ENCODE data around the gene ARHGAP15. TPM values are rescaled to one million over a fixed set of nuclear protein-coding genes. Genes with fewer than 3 reads are reported as not detected.

ARHGAP15 gene
- total RNA-seq, 1 donor from 2014 or later, result not detected

GRCh38 chr2:143740431-143740830 is 611.2 kb downstream of the ARHGAP15 start:
- no peaks in the 10 kb centered on the region for H3K36me3 ChIP-seq (ENCODE audit: control insufficient read depth, insufficient read depth, low read length)
- no peak for TF ChIP-seq CTCF (IDR thresholded peaks at IDR 0.05; ENCODE audit: insufficient read depth, low read length, poor library complexity, severe bottlenecking)
- no peak overlapping the region for H3K4me3 ChIP-seq (ENCODE audit: low read depth, low read length)
- H3K27me3 ChIP-seq (ENCODE audit: control insufficient read depth, insufficient read depth, low read length), result no peaks in the 10 kb centered on the region
- no peak for DNase-seq (ENCODE audit: low read depth)

GRCh38 chr2:143741205-143741604 is 612.0 kb downstream of the ARHGAP15 start:
- no peak for DNase-seq (ENCODE audit: low read depth)
- Histone ChIP-seq H3K27me3 (ENCODE audit: control insufficient read depth, insufficient read depth, low read length) (no peaks in the 10 kb centered on the region), H3K36me3 (ENCODE audit: control insufficient read depth, insufficient read depth, low read length) (no peaks in the 10 kb centered on the region), H3K4me3 (ENCODE audit: low read depth, low read length) (no peak overlapping the region)
- TF ChIP-seq CTCF (IDR thresholded peaks at IDR 0.05; ENCODE audit: insufficient read depth, low read length, poor library complexity, severe bottlenecking), result no peak

- no peak overlapping the region for H3K4me3 ChIP-seq (ENCODE audit: low read depth, low read length)
- no peaks in the 10 kb centered on the region for H3K36me3 ChIP-seq (ENCODE audit: control insufficient read depth, insufficient read depth, low read length)
- no peak for TF ChIP-seq CTCF (IDR thresholded peaks at IDR 0.05; ENCODE audit: insufficient read depth, low read length, poor library complexity, severe bottlenecking)
- no peaks in the 10 kb centered on the region for H3K27me3 ChIP-seq (ENCODE audit: control insufficient read depth, insufficient read depth, low read length)
- DNase-seq (ENCODE audit: low read depth), result no peak
Observed at GRCh38 chr2:143742581-143742980, 613.4 kb downstream of the ARHGAP15 start.

- Histone ChIP-seq H3K36me3 (ENCODE audit: control insufficient read depth, insufficient read depth, low read length) (no peaks in the 10 kb centered on the region), H3K27me3 (ENCODE audit: control insufficient read depth, insufficient read depth, low read length) (no peaks in the 10 kb centered on the region), H3K4me3 (ENCODE audit: low read depth, low read length) (no peak overlapping the region)
- DNase-seq (ENCODE audit: low read depth), result no peak
- no peak for TF ChIP-seq CTCF (IDR thresholded peaks at IDR 0.05; ENCODE audit: insufficient read depth, low read length, poor library complexity, severe bottlenecking)
Observed at GRCh38 chr2:143744114-143744513, 614.9 kb downstream of the ARHGAP15 start.

- DNase-seq (ENCODE audit: low read depth), result no peak
- H3K4me3 ChIP-seq (ENCODE audit: low read depth, low read length), result no peak overlapping the region
- no peaks in the 10 kb centered on the region for H3K27me3 ChIP-seq (ENCODE audit: control insufficient read depth, insufficient read depth, low read length)
Observed at GRCh38 chr2:143745060-143745459, 615.8 kb downstream of the ARHGAP15 start.

More at GRCh38 chr2:143745060-143745459, 615.8 kb downstream of the ARHGAP15 start:
- TF ChIP-seq CTCF (IDR thresholded peaks at IDR 0.05; ENCODE audit: insufficient read depth, low read length, poor library complexity, severe bottlenecking), result no peak
- no peaks in the 10 kb centered on the region for H3K36me3 ChIP-seq (ENCODE audit: control insufficient read depth, insufficient read depth, low read length)

All from kidney epithelial cell (primary cell).